IMR-90 (cell line): ENCODE measurements around the gene GSPT1. TPM values are rescaled to one million over a fixed set of nuclear protein-coding genes. Genes with fewer than 3 reads are reported as not detected.
"Not testable (repeated sequence)": the region's sequence is repeated elsewhere in the genome, so short reads cannot be mapped to it uniquely, and the experiment has no call there.

Source experiments
- ATAC-seq: fragments of 200-7000 bp; cut with Tn5 transposase; 2 replicates; pipeline ENCODE4 v1.9.1; 2020; ENCODE audit warnings: low read depth, mild to moderate bottlenecking, moderate library complexity
- BruUV-seq: library from RNA; stranded (reverse); fragments of 400-500 nt; replicated peaks from 2 replicates; lab custom pipeline; 2021; lab: Mats Ljungman, UMichigan
- CTCF ChIA-PET: fragments of 300-600 bp; formaldehyde crosslinking; extraction: SDS; loops from one replicate; lab custom pipeline; 2021; ENCODE audit warnings: antibody characterized with exemption; lab: Yijun Ruan, JAX
- POLR2A ChIA-PET: fragments of 300-600 bp; sonication (Branson Sonifier 250); formaldehyde crosslinking; loops from one replicate; lab custom pipeline; 2022; ENCODE audit warnings: antibody characterized with exemption; ENCODE audit not compliant: unreplicated experiment; lab: Charles Lee
- DNase-seq: peaks from one replicate; pipeline ENCODE4 v3.0.0; 2013
- H2AFZ ChIP-seq: replicated peaks from 2 replicates; pipeline ENCODE3; 2013; ENCODE audit warnings: low read length, mild to moderate bottlenecking; ENCODE audit not compliant: poor library complexity
- H2AK5ac ChIP-seq: 2 replicates; pipeline ENCODE4 v1.6.1; 2013; ENCODE audit warnings: low read depth, low read length, inconsistent platforms
- H2AK9ac ChIP-seq: replicated peaks from 2 replicates; pipeline ENCODE3; 2013; ENCODE audit warnings: mild to moderate bottlenecking, low read depth, low read length, moderate library complexity; ENCODE audit not compliant: poor library complexity
- H2BK120ac ChIP-seq: 2 replicates; pipeline ENCODE4 v1.6.1; 2013; ENCODE audit warnings: low read depth, low read length, inconsistent platforms
- H2BK15ac ChIP-seq: 3 replicates; pipeline ENCODE4 v1.6.1; 2013; ENCODE audit warnings: low read depth, low read length, inconsistent platforms
- H2BK20ac ChIP-seq: 2 replicates; pipeline ENCODE4 v1.6.1; 2013; ENCODE audit warnings: low read depth, mild to moderate bottlenecking, inconsistent platforms, low read length, moderate library complexity
- H2BK5ac ChIP-seq: 2 replicates; pipeline ENCODE4 v1.6.1; 2013; ENCODE audit warnings: mild to moderate bottlenecking, low read depth, low read length, inconsistent platforms; ENCODE audit not compliant: poor library complexity, severe bottlenecking
- H3K14ac ChIP-seq: replicated peaks from 2 replicates; pipeline ENCODE4 v1.6.1; 2013; ENCODE audit warnings: low read depth, low read length, inconsistent platforms
- H3K18ac ChIP-seq: 2 replicates; pipeline ENCODE4 v1.6.1; 2013; ENCODE audit warnings: low read depth, low read length, control low read depth
- H3K23ac ChIP-seq: 2 replicates; pipeline ENCODE4 v1.6.1; 2013; ENCODE audit warnings: low read depth, low read length, inconsistent platforms
- H3K27ac ChIP-seq: 2 replicates; pipeline ENCODE4 v1.5.1; 2013; ENCODE audit warnings: mild to moderate bottlenecking, control low read depth, low read length; ENCODE audit not compliant: insufficient read depth
- H3K27me3 ChIP-seq: 2 replicates; pipeline ENCODE4 v1.6.1; 2013; ENCODE audit warnings: low read length; ENCODE audit not compliant: control insufficient read depth, insufficient read depth
- H3K36me3 ChIP-seq: 2 replicates; pipeline ENCODE4 v1.6.1; 2013; ENCODE audit warnings: low read length, mixed read lengths; ENCODE audit not compliant: control insufficient read depth, insufficient read depth
- H3K4ac ChIP-seq: 2 replicates; pipeline ENCODE4 v1.6.1; 2013; ENCODE audit warnings: low read depth, low read length, inconsistent platforms
- H3K4me1 ChIP-seq: 2 replicates; pipeline ENCODE4 v1.6.1; 2013; ENCODE audit warnings: low read length, mixed read lengths; ENCODE audit not compliant: control insufficient read depth, insufficient read depth
- H3K4me2 ChIP-seq: 2 replicates; pipeline ENCODE4 v1.6.1; 2013; ENCODE audit warnings: low read depth, mild to moderate bottlenecking, control low read depth, low read length, moderate library complexity
- H3K4me3 ChIP-seq: 2 replicates; pipeline ENCODE4 v1.5.1; 2013; ENCODE audit warnings: low read depth, mild to moderate bottlenecking, control low read depth, low read length, moderate library complexity; ENCODE audit not compliant: insufficient read depth
- H3K56ac ChIP-seq: 2 replicates; pipeline ENCODE4 v1.6.1; 2013; ENCODE audit warnings: low read length, inconsistent platforms; ENCODE audit not compliant: insufficient read depth; ENCODE audit errors: extremely low read depth
- H3K79me1 ChIP-seq, 2 experiments: 2 replicates each; pipeline ENCODE4 v1.6.1; 2013; ENCODE audit warnings: low read length in 2 of 2, inconsistent platforms in 1 of 2, low read depth in 1 of 2
- H3K9ac ChIP-seq: 2 replicates; pipeline ENCODE4 v1.6.1; 2013; ENCODE audit warnings: low read depth, low read length, control low read depth
- H3K9me1 ChIP-seq: 2 replicates; pipeline ENCODE4 v1.6.1; 2013; ENCODE audit warnings: low read length, inconsistent platforms; ENCODE audit not compliant: insufficient read depth
- H3K9me3 ChIP-seq: 2 replicates; pipeline ENCODE4 v1.6.1; 2013; ENCODE audit warnings: low read length; ENCODE audit not compliant: control insufficient read depth, insufficient read depth
- H4K20me1 ChIP-seq: 2 replicates; pipeline ENCODE4 v1.6.1; 2013; ENCODE audit warnings: low read length, inconsistent platforms; ENCODE audit not compliant: insufficient read depth
- H4K5ac ChIP-seq: 2 replicates; pipeline ENCODE4 v1.6.1; 2013; ENCODE audit warnings: mild to moderate bottlenecking, low read depth, low read length, control low read depth
- H4K8ac ChIP-seq, 2 experiments: 2 replicates each; pipeline ENCODE4 v1.6.1; 2013; ENCODE audit warnings: low read depth in 2 of 2, low read length in 2 of 2, control low read depth in 1 of 2, inconsistent platforms in 1 of 2
- H4K91ac ChIP-seq: 2 replicates; pipeline ENCODE4 v1.6.1; 2013; ENCODE audit warnings: low read depth, low read length, inconsistent platforms; ENCODE audit not compliant: insufficient read depth
- BHLHE40 ChIP-seq: fragments of 150-350 bp; IDR thresholded peaks from 2 replicates; pipeline ENCODE4 v1.6.1; 2016; ENCODE audit warnings: mild to moderate bottlenecking, low read depth, low read length
- CHD1 ChIP-seq: IDR thresholded peaks from 2 replicates; pipeline ENCODE4 v1.6.1; 2012; ENCODE audit warnings: low read depth, low read length, improper control_type of control experiment
- WGBS, 2 experiments: methylation state at CpG; one replicate each; pipeline versions ENCODE4 v1.1.5 to v1.1.7; 2013; ENCODE audit warnings: missing lambda C conversion rate in 2 of 2; ENCODE audit not compliant: insufficient read length in 1 of 2; ENCODE audit errors: extremely low coverage in 2 of 2; 5-methylcytosine and 5-hydroxymethylcytosine counted together
- dilution Hi-C: fragments of 300-500 bp; cut with HindIII; formaldehyde crosslinking; loops from one replicate; pipeline ENCODE4 v1.14.3; 2018; ENCODE audit warnings: low sequenced_read_pairs; ENCODE audit not compliant: unreplicated experiment
- in situ Hi-C: fragments of 300-500 bp; cut with MboI; formaldehyde crosslinking; loops from 3 replicates; pipeline ENCODE4 v1.14.3; 2019; ENCODE audit warnings: low sequenced_read_pairs, inconsistent platforms, mixed read lengths
- intact Hi-C: fragments of 100-400 bp; cut with micrococcal nuclease; formaldehyde crosslinking; loops from 2 replicates; pipeline ENCODE4 v1.10.0; 2022
- polyA plus RNA-seq, 3 experiments: library from polyadenylated mRNA; depleted of rRNA; stranded (reverse); fragments of >200 nt; gene quantifications; 2 replicates each; pipeline ENCODE4 v1.2.3, GENCODE V29; 2012; ENCODE audit warnings: low replicate concordance in 1 of 3
- total RNA-seq: library from RNA; depleted of rRNA; stranded (reverse); fragments of >200 nt; gene quantifications from 2 replicates; pipeline ENCODE4 v1.2.3, GENCODE V29; 2012
- TF ChIP-seq, protein P1 (sequence below): fragments of 150-350 bp; IDR thresholded peaks from 2 replicates; pipeline ENCODE4 v1.6.1; 2017; ENCODE audit warnings: mild to moderate bottlenecking, antibody characterized with exemption, low read length, low read depth

The GSPT1 gene
- total and polyA plus RNA-seq, 2 of the 4 experiments (the other 2 are of a cell fraction), result 76.3 to 84.8 TPM

DNA sequence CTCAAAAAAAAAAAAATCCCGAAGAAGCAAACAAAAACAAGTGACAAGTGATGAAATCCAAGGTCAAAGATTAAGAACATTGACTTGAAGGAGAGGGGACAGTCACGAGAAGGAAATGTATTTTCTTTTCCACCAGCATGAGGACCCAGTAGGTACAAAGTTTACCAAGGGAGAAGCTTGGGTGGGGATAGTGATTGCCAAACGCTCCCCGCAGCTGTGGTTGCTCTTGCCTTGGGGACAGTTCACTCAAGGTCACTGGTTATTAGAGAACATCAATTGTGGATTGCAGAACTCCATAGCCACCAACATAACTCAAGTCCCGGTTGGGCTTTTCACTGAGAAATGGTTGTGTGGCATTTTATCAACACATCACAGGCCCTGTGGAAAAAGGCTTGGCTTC, 91.4 kb downstream of the GSPT1 start:
- Histone ChIP-seq H2BK120ac (no peak overlapping the region), H3K4ac (no peak overlapping the region), H2BK5ac (no peak overlapping the region), H2BK20ac (no peak overlapping the region), H3K27ac (no peak overlapping the region), H2BK15ac (no peak overlapping the region), H2AK5ac (no peak overlapping the region), H4K91ac (no peak overlapping the region), H2AK9ac (no peak overlapping the region), H3K79me1 (no peaks in the 10 kb centered on the region), H3K18ac (no peak overlapping the region), H3K56ac (no peak overlapping the region), H3K9me3 (no peaks in the 10 kb centered on the region), H3K4me1 (no peaks in the 10 kb centered on the region), H4K20me1 (no peaks in the 10 kb centered on the region), H4K8ac (no peak overlapping the region), H3K23ac (no peak overlapping the region), H3K4me2 (no peak overlapping the region), H3K14ac (no peak overlapping the region), H3K9ac (no peak overlapping the region), H4K5ac (no peak overlapping the region), H3K9me1 (no peaks in the 10 kb centered on the region), H3K27me3 (no peaks in the 10 kb centered on the region), H2AFZ (no peak overlapping the region), H3K4me3 (no peak overlapping the region), H3K36me3 (no peaks in the 10 kb centered on the region)
- in situ Hi-C loops, result loop anchor here (25.0 kb wide), 1 partner anchor 862 kb away; no protein-coding TSS in a partner anchor
- POLR2A ChIA-PET, result no interaction called here
- whole genome bisulfite sequencing, 2 experiments, result no CpG with 5 or more reads among the region's 5 CpGs
- DNase-seq (no peak), ATAC-seq (no peak)
- no TSS peak for BruUV-seq
- intact Hi-C loops, result no loop called here
- dilution Hi-C loops, result no loop called here
- TF ChIP-seq CHD1, result no peak
- TF ChIP-seq, protein P1, sequence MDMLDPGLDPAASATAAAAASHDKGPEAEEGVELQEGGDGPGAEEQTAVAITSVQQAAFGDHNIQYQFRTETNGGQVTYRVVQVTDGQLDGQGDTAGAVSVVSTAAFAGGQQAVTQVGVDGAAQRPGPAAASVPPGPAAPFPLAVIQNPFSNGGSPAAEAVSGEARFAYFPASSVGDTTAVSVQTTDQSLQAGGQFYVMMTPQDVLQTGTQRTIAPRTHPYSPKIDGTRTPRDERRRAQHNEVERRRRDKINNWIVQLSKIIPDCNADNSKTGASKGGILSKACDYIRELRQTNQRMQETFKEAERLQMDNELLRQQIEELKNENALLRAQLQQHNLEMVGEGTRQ, result no peak
- no peak for TF ChIP-seq BHLHE40
- CTCF ChIA-PET, result no interaction called here

DNA sequence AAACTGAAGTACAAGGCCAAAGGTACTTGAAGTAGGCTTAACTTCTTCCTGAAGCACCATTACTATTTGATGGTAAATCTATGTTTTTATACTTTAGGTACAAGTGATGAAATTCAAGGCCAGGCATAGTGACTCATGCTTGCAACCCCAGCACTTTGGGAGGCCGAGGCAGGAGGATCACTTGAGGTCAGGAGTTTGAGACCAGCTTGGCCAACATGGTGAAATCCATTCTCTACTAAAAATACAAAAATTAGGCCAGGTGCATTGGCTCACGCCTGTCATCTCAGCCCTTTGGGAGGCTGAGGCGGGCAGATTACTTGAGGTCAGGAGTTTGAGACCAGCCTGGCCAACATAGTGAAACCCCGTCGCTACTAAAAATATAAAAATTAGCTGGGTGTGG, 92.1 kb downstream of the GSPT1 start:
- H3K4me3 ChIP-seq, BruUV-seq, POLR2A ChIA-PET, CTCF ChIA-PET, H3K18ac ChIP-seq, H4K8ac ChIP-seq, intact Hi-C loops, H2BK5ac ChIP-seq, H2AK9ac ChIP-seq, H4K91ac ChIP-seq, H3K4me1 ChIP-seq, DNase-seq, H4K20me1 ChIP-seq, H3K79me1 ChIP-seq, H3K27ac ChIP-seq, H3K9me1 ChIP-seq, H4K5ac ChIP-seq, H2AFZ ChIP-seq, H2BK120ac ChIP-seq, dilution Hi-C loops, H2BK20ac ChIP-seq, H3K56ac ChIP-seq, H3K9ac ChIP-seq, H3K4ac ChIP-seq, ATAC-seq, H3K27me3 ChIP-seq, H3K9me3 ChIP-seq, H2AK5ac ChIP-seq, H3K23ac ChIP-seq, H3K36me3 ChIP-seq, H3K4me2 ChIP-seq, H3K14ac ChIP-seq, H2BK15ac ChIP-seq: not testable (repeated sequence)
- 100% methylated on average over 1 of the region's 5 CpGs; no CpG with 5 or more reads in 1 of the 2 experiments for WGBS, 2 experiments
- in situ Hi-C loops, result loop anchor here (25.0 kb wide), 1 partner anchor 861 kb away; no protein-coding TSS in a partner anchor
